ENCODE results near the gene WDR55. TPM values are rescaled to one million over a fixed set of nuclear protein-coding genes. Genes with fewer than 3 reads are reported as not detected.

Gene WDR55
- total and polyA plus RNA-seq, 8 donors: 13.8 to 51.0 (median 25.0) TPM

Small RNA genes lying within 50 kb of the gene (small RNA-seq; reads per million reads assigned to genes)
- gene VTRNA1-1 (62.2 to 228 (median 83.5) reads per million in 4 donors), gene VTRNA1-2 (3.4 to 61.7 (median 12.9) reads per million in 4 donors)

Other genes starting within 250 kb of the WDR55 start
- 10 to 100 TPM in 1 of 5 donors, 1 to 10 TPM in 4; 2.7 to 15.1 (median 8.1) TPM for gene EIF4EBP3, start 117.2 kb upstream of the WDR55 start, total RNA-seq
- 10 to 100 TPM; 66.1 to 90.9 (median 80.2) TPM for gene EIF4EBP3, start 117.2 kb upstream of the WDR55 start, polyA plus RNA-seq
- gene SRA1, start 107.4 kb upstream of the WDR55 start, total RNA-seq: 10 to 100 TPM in 3 of 5 donors, 1 to 10 TPM in 1, not detected in 1; 1.8 to 26.8 (median 22.9) TPM
- gene SRA1, start 107.4 kb upstream of the WDR55 start, polyA plus RNA-seq: 10 to 100 TPM; 37.7 to 51.0 (median 39.7) TPM
- 10 to 100 TPM in 3 of 5 donors, 1 to 10 TPM in 2; 5.4 to 40.8 (median 22.4) TPM for gene APBB3, start 100.3 kb upstream of the WDR55 start, total RNA-seq
- 10 to 100 TPM in 2 of 3 donors, 1 to 10 TPM in 1; 9.8 to 29.8 (median 11.0) TPM for gene APBB3, start 100.3 kb upstream of the WDR55 start, polyA plus RNA-seq
- 10 to 100 TPM; 11.4 to 62.0 (median 43.0) TPM for gene SLC35A4, start 100.1 kb upstream of the WDR55 start, total RNA-seq
- 10 to 100 TPM; 30.4 to 47.7 (median 41.7) TPM for gene SLC35A4, start 100.1 kb upstream of the WDR55 start, polyA plus RNA-seq
- 10 to 100 TPM in 4 of 5 donors, 1 to 10 TPM in 1; 8.5 to 99.8 (median 23.9) TPM for gene CD14, start 31.7 kb upstream of the WDR55 start, total RNA-seq
- gene CD14, start 31.7 kb upstream of the WDR55 start, polyA plus RNA-seq: 10 to 100 TPM; 17.0 to 45.6 (median 35.0) TPM
- 10 to 100 TPM in 2 of 5 donors, 1 to 10 TPM in 3; 4.0 to 40.8 (median 7.0) TPM for gene TMCO6, start 25.5 kb upstream of the WDR55 start, total RNA-seq
- 10 to 100 TPM in 1 of 3 donors, 1 to 10 TPM in 2; 6.8 to 15.5 (median 7.9) TPM for gene TMCO6, start 25.5 kb upstream of the WDR55 start, polyA plus RNA-seq
- gene NDUFA2, start 17.3 kb upstream of the WDR55 start, total RNA-seq: 100 to 1,000 TPM in 1 of 5 donors, 10 to 100 TPM in 4; 28.6 to 171 (median 42.3) TPM
- gene NDUFA2, start 17.3 kb upstream of the WDR55 start, polyA plus RNA-seq: 100 to 1,000 TPM; 266 to 271 (median 271) TPM
- gene IK, start 17.1 kb upstream of the WDR55 start, total RNA-seq: 100 to 1,000 TPM in 1 of 5 donors, 10 to 100 TPM in 4; 69.4 to 155 (median 73.3) TPM
- gene IK, start 17.1 kb upstream of the WDR55 start, polyA plus RNA-seq: 10 to 100 TPM; 53.1 to 68.7 (median 61.4) TPM
- gene DND1, start 8.7 kb downstream of the WDR55 start, total RNA-seq: 1 to 10 TPM in 2 of 5 donors, not detected in 3; 1.4 to 6.4 TPM
- 1 to 10 TPM in 1 of 3 donors, under 1 TPM in 1, not detected in 1; 0.50 to 1.5 TPM for gene DND1, start 8.7 kb downstream of the WDR55 start, polyA plus RNA-seq
- gene HARS1, start 26.5 kb downstream of the WDR55 start, total RNA-seq: 100 to 1,000 TPM in 1 of 5 donors, 10 to 100 TPM in 4; 22.9 to 117 (median 50.3) TPM
- gene HARS1, start 26.5 kb downstream of the WDR55 start, polyA plus RNA-seq: 10 to 100 TPM; 46.1 to 53.4 (median 51.3) TPM
- 100 to 1,000 TPM in 1 of 5 donors, 10 to 100 TPM in 4; 37.5 to 155 (median 58.5) TPM for gene HARS2, start 26.6 kb downstream of the WDR55 start, total RNA-seq
- gene HARS2, start 26.6 kb downstream of the WDR55 start, polyA plus RNA-seq: 10 to 100 TPM; 13.1 to 17.9 (median 17.4) TPM
- 100 to 1,000 TPM in 1 of 5 donors, 10 to 100 TPM in 4; 30.7 to 143 (median 44.8) TPM for gene ZMAT2, start 35.5 kb downstream of the WDR55 start, total RNA-seq
- gene ZMAT2, start 35.5 kb downstream of the WDR55 start, polyA plus RNA-seq: 10 to 100 TPM; 48.9 to 90.6 (median 58.2) TPM
- gene PCDHA1, start 121.2 kb downstream of the WDR55 start, total RNA-seq: under 1 TPM in 1 of 5 donors, not detected in 4; 0.37 TPM
- not detected for gene PCDHA1, start 121.2 kb downstream of the WDR55 start, polyA plus RNA-seq
- gene PCDHA2, start 129.9 kb downstream of the WDR55 start, total RNA-seq: 1 to 10 TPM in 1 of 5 donors, under 1 TPM in 1, not detected in 3; 0.55 to 1.7 TPM
- gene PCDHA2, start 129.9 kb downstream of the WDR55 start, polyA plus RNA-seq: not detected
- 1 to 10 TPM in 1 of 5 donors, under 1 TPM in 2, not detected in 2; under 0.01 to 1.2 (median 0.55) TPM for gene PCDHA3, start 136.2 kb downstream of the WDR55 start, total RNA-seq
- under 1 TPM in 2 of 3 donors, not detected in 1; 0.06 to 0.08 TPM for gene PCDHA3, start 136.2 kb downstream of the WDR55 start, polyA plus RNA-seq
- gene PCDHA4, start 142.2 kb downstream of the WDR55 start, total RNA-seq: 1 to 10 TPM in 4 of 5 donors, not detected in 1; 1.0 to 2.6 (median 1.5) TPM
- under 1 TPM in 2 of 3 donors, not detected in 1; 0.08 to 0.25 TPM for gene PCDHA4, start 142.2 kb downstream of the WDR55 start, polyA plus RNA-seq
- gene PCDHA5, start 156.7 kb downstream of the WDR55 start, total RNA-seq: 10 to 100 TPM in 1 of 5 donors, not detected in 4; 21.9 TPM
- gene PCDHA5, start 156.7 kb downstream of the WDR55 start, polyA plus RNA-seq: under 1 TPM in 2 of 3 donors, not detected in 1; 0.12 to 0.13 TPM
- gene PCDHA6, start 163.1 kb downstream of the WDR55 start, total RNA-seq: 1 to 10 TPM in 1 of 5 donors, under 1 TPM in 2, not detected in 2; 0.14 to 1.2 (median 0.18) TPM
- gene PCDHA6, start 163.1 kb downstream of the WDR55 start, polyA plus RNA-seq: under 1 TPM in 2 of 3 donors, not detected in 1; 0.06 to 0.31 TPM
- gene PCDHA7, start 169.4 kb downstream of the WDR55 start, total RNA-seq: 1 to 10 TPM in 1 of 5 donors, under 1 TPM in 1, not detected in 3; 0.92 to 1.4 TPM
- gene PCDHA7, start 169.4 kb downstream of the WDR55 start, polyA plus RNA-seq: under 1 TPM in 1 of 3 donors, not detected in 2; 0.18 TPM
- under 1 TPM in 2 of 5 donors, not detected in 3; 0.18 to 0.29 TPM for gene PCDHA8, start 176.3 kb downstream of the WDR55 start, total RNA-seq
- gene PCDHA8, start 176.3 kb downstream of the WDR55 start, polyA plus RNA-seq: not detected
- gene PCDHA9, start 183.5 kb downstream of the WDR55 start, total RNA-seq: 1 to 10 TPM in 1 of 5 donors, under 1 TPM in 2, not detected in 2; 0.45 to 3.3 (median 0.73) TPM
- gene PCDHA9, start 183.5 kb downstream of the WDR55 start, polyA plus RNA-seq: under 1 TPM in 1 of 3 donors, not detected in 2; 0.03 TPM
- gene PCDHA10, start 191.0 kb downstream of the WDR55 start, total RNA-seq: 10 to 100 TPM in 2 of 5 donors, 1 to 10 TPM in 1, under 1 TPM in 2; under 0.01 to 26.3 (median 2.0) TPM
- under 1 TPM in 2 of 3 donors, not detected in 1; 0.03 to 0.12 TPM for gene PCDHA10, start 191.0 kb downstream of the WDR55 start, polyA plus RNA-seq
- gene PCDHA11, start 204.1 kb downstream of the WDR55 start, total RNA-seq: 1 to 10 TPM in 1 of 5 donors, under 1 TPM in 1, not detected in 3; 0.45 to 1.1 TPM
- under 1 TPM in 2 of 3 donors, not detected in 1; 0.03 to 0.19 TPM for gene PCDHA11, start 204.1 kb downstream of the WDR55 start, polyA plus RNA-seq
- gene PCDHA12, start 210.4 kb downstream of the WDR55 start, total RNA-seq: 1 to 10 TPM in 1 of 5 donors, under 1 TPM in 1, not detected in 3; 0.55 to 2.2 TPM
- gene PCDHA12, start 210.4 kb downstream of the WDR55 start, polyA plus RNA-seq: under 1 TPM in 1 of 3 donors, not detected in 2; 0.05 TPM
- 1 to 10 TPM in 2 of 5 donors, under 1 TPM in 2, not detected in 1; 0.14 to 4.3 (median 1.2) TPM for gene PCDHA13, start 217.2 kb downstream of the WDR55 start, total RNA-seq
- under 1 TPM in 1 of 3 donors, not detected in 2; 0.61 TPM for gene PCDHA13, start 217.2 kb downstream of the WDR55 start, polyA plus RNA-seq

Measured in stomach (tissue), 8 donors.